K562 (cell line): ENCODE measurements around the gene NRCAM. TPM values are rescaled to one million over a fixed set of nuclear protein-coding genes. Genes with fewer than 3 reads are reported as not detected.

ENCODE experiments used
- ARID1B ChIP-seq: fragments of 450-650 bp; IDR thresholded peaks from 2 replicates; pipeline ENCODE4 v1.6.1; 2016; ENCODE audit warnings: antibody characterized with exemption, mild to moderate bottlenecking, inconsistent platforms
- ARNT ChIP-seq, 2 experiments: fragments of 450-650 bp; IDR thresholded peaks; 2 replicates each; pipeline ENCODE4 v1.6.1; 2016; ENCODE audit warnings: mild to moderate bottlenecking in 1 of 2
- BCLAF1 ChIP-seq, 2 experiments: fragments of 450-650 bp in 1 of 2; IDR thresholded peaks; 2 replicates each; pipeline ENCODE4 v1.6.1; 2011 to 2017; ENCODE audit warnings: low read depth in 2 of 2, antibody characterized with exemption in 1 of 2, borderline replicate concordance in 1 of 2, low read length in 1 of 2, mild to moderate bottlenecking in 1 of 2, mixed read lengths in 1 of 2; ENCODE audit not compliant: control insufficient read depth in 1 of 2
- BCOR ChIP-seq: fragments of 450-650 bp; IDR thresholded peaks from 2 replicates; pipeline ENCODE4 v1.6.1; 2016
- CBFA2T2 ChIP-seq: fragments of 450-650 bp; conservative IDR thresholded peaks from 2 replicates; pipeline ENCODE4 v1.6.1; 2017; ENCODE audit warnings: mild to moderate bottlenecking
- CBFA2T3 ChIP-seq: fragments of 450-650 bp; IDR thresholded peaks from 2 replicates; pipeline ENCODE4 v1.6.1; 2017
- CREM ChIP-seq: IDR thresholded peaks from 2 replicates; pipeline ENCODE4 v1.6.1; 2014; ENCODE audit warnings: antibody characterized with exemption, low read depth
- FOSL1 ChIP-seq: fragments of 200-800 bp; sonication (Bioruptor generic); conservative IDR thresholded peaks from 2 replicates; pipeline ENCODE4 v1.6.1; 2016; ENCODE audit warnings: missing genetic modification characterization, missing compliant biosample characterization
- FOXJ3 ChIP-seq: sonication (generic); formaldehyde crosslinking; IDR thresholded peaks from 2 replicates; pipeline ENCODE4 v1.4.0; 2020; ENCODE audit warnings: mild to moderate bottlenecking, missing genetic modification reagents
- GTF2E2 ChIP-seq: fragments of 200-800 bp; sonication (Bioruptor generic); IDR thresholded peaks from 2 replicates; pipeline ENCODE4 v1.6.1; 2016; ENCODE audit warnings: missing genetic modification characterization, missing compliant biosample characterization
- HDAC1 ChIP-seq, 2 experiments: fragments of 450-650 bp; IDR thresholded peaks; 2 replicates each; pipeline ENCODE4 v1.6.1; 2016 to 2017; ENCODE audit warnings: inconsistent platforms in 1 of 2, mild to moderate bottlenecking in 1 of 2, moderate library complexity in 1 of 2
- HDAC8 ChIP-seq: fragments of 450-650 bp; IDR thresholded peaks from 2 replicates; pipeline ENCODE4 v1.6.1; 2016; ENCODE audit warnings: mild to moderate bottlenecking, missing genetic modification characterization, moderate library complexity, missing compliant biosample characterization
- KDM1A ChIP-seq, 2 experiments: fragments of 450-650 bp; IDR thresholded peaks; 2 replicates each; pipeline ENCODE4 v1.6.1; 2016; ENCODE audit warnings: mild to moderate bottlenecking in 2 of 2
- KLF16 ChIP-seq: IDR thresholded peaks from 2 replicates; pipeline ENCODE4 v1.6.1; 2016; ENCODE audit warnings: antibody characterized with exemption
- MAFG ChIP-seq: fragments of 450-650 bp; conservative IDR thresholded peaks from 2 replicates; pipeline ENCODE4 v1.6.1; 2016; ENCODE audit warnings: missing genetic modification characterization, missing compliant biosample characterization
- MTA2 ChIP-seq: fragments of 450-650 bp; IDR thresholded peaks from 2 replicates; pipeline ENCODE4 v1.6.1; 2016; ENCODE audit warnings: low read depth
- PHB2 ChIP-seq: fragments of 450-650 bp; IDR thresholded peaks from 2 replicates; pipeline ENCODE4 v1.6.1; 2017; ENCODE audit warnings: low read depth
- POLR2AphosphoS5 ChIP-seq: IDR thresholded peaks from 2 replicates; pipeline ENCODE4 v1.6.1; 2011; ENCODE audit warnings: mild to moderate bottlenecking, low read depth, low read length, moderate library complexity; ENCODE audit not compliant: control insufficient read depth, insufficient read depth
- SLC30A9 ChIP-seq: fragments of 250-450 bp; sonication (Bioruptor Pico); IDR thresholded peaks from 2 replicates; pipeline ENCODE4 v1.8.0; 2022; ENCODE audit warnings: mild to moderate bottlenecking, moderate library complexity
- SMARCC2 ChIP-seq: fragments of 450-650 bp; IDR thresholded peaks from 2 replicates; pipeline ENCODE4 v1.6.1; 2017; ENCODE audit warnings: antibody characterized with exemption, moderate library complexity, mild to moderate bottlenecking, low read depth
- SOX6 ChIP-seq: fragments of 450-650 bp; IDR thresholded peaks from 2 replicates; pipeline ENCODE4 v1.6.1; 2014; ENCODE audit warnings: mild to moderate bottlenecking
- TRIM24 ChIP-seq, 2 experiments: fragments of 450-650 bp; IDR thresholded peaks; 2 replicates each; pipeline ENCODE4 v1.6.1; 2016
- USF2 ChIP-seq: sonication (generic); formaldehyde crosslinking; IDR thresholded peaks from 2 replicates; pipeline ENCODE4 v1.5.0; 2020; ENCODE audit warnings: missing genetic modification reagents
- ZNF140 ChIP-seq: fragments of 250-450 bp; sonication (Bioruptor Pico); IDR thresholded peaks from 2 replicates; pipeline ENCODE4 v1.8.0; 2021; ENCODE audit warnings: moderate library complexity, mild to moderate bottlenecking, inconsistent platforms
- ZNF174 ChIP-seq: fragments of 250-450 bp; sonication (Bioruptor Pico); IDR thresholded peaks from 2 replicates; pipeline ENCODE4 v1.4.0; 2020; ENCODE audit warnings: mild to moderate bottlenecking
- ZNF212 ChIP-seq: fragments of 450-650 bp; formaldehyde crosslinking; IDR thresholded peaks from 2 replicates; pipeline ENCODE4 v1.4.0; 2020; ENCODE audit warnings: mild to moderate bottlenecking
- ZNF436 ChIP-seq: fragments of 250-450, 450-650 bp; sonication (Bioruptor Pico); formaldehyde crosslinking; IDR thresholded peaks from 2 replicates; pipeline ENCODE4 v1.7.0; 2020; ENCODE audit warnings: mild to moderate bottlenecking
- ZNF444 ChIP-seq: fragments of 250-450 bp; sonication (Bioruptor Pico); IDR thresholded peaks from 2 replicates; pipeline ENCODE4 v1.4.0; 2020; ENCODE audit warnings: mild to moderate bottlenecking, moderate library complexity
- ZNF830 ChIP-seq: fragments of 250-450 bp; sonication (Bioruptor Pico); IDR thresholded peaks from 2 replicates; pipeline ENCODE4 v1.5.0; 2021; ENCODE audit warnings: mild to moderate bottlenecking
- ZZZ3 ChIP-seq: fragments of 450-650 bp; IDR thresholded peaks from 2 replicates; pipeline ENCODE4 v1.6.1; 2016; ENCODE audit warnings: antibody characterized with exemption, mild to moderate bottlenecking, moderate library complexity
- polyA plus RNA-seq, 8 experiments: library from polyadenylated mRNA; depleted of rRNA in 4 of 8; stranded (reverse) in 5 of 8; unstranded in 3 of 8; fragments of >200 nt; fragmentation: Nextera tagmentation in 2 of 8; fragmentation: Illumina TruSeq in 1 of 8; extraction: Ambion mirVana in 2 of 8; extraction: Trizol in 1 of 8; gene quantifications; 2 replicates each; pipeline versions ENCODE4 v1.2.1 to v1.2.3, GENCODE V29; 2011 to 2014; ENCODE audit warnings: inconsistent platforms in 1 of 8, missing spikeins in 1 of 8
- total RNA-seq, 7 experiments: library from RNA; depleted of rRNA in 6 of 7; stranded (reverse); fragments of >200 nt in 6 of 7; fragmentation: Illumina TruSeq in 2 of 7; extraction: Trizol in 2 of 7; gene quantifications; 2 replicates each; pipeline versions ENCODE4 v1.2.1 to v1.2.3, GENCODE V29; 2011 to 2021; ENCODE audit warnings: low replicate concordance in 1 of 7
- TF ChIP-seq, protein P1 (sequence below): sonication (generic); IDR thresholded peaks from 2 replicates; pipeline ENCODE4 v1.6.1; 2016

Gene NRCAM
- total and polyA plus RNA-seq, 9 of the 15 experiments (the other 6 are each of a cell fraction or from before 2014, with no cell fraction given): 0.03 to 0.54 (median 0.12) TPM; not detected in 1

DNA sequence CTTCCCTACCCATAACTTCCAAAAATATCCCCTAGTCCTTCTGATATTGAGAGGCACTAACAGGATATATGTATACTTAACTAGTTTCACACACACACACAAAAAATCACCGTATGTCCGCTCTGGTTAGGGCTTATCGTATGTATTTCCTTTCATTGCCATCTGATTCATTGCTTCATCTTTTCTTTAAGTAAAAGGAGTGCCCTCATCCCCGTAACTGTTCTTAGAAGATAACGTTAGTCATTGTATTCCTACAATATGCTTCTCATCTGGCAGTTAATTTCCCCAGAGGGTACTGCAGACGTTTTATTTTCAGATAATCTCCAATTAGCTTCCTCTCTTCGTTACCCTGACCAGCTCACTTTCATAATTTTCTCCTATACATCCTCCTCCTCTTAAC, 37.3 kb downstream of the NRCAM start (continued):
- TF ChIP-seq BCLAF1 (IDR thresholded peaks at IDR 0.05; ENCODE audit: borderline replicate concordance in 1 of 2, control insufficient read depth in 1 of 2, low read depth in 2 of 2, low read length in 1 of 2): no peak
- no peak for TF ChIP-seq GTF2E2 (tag)
- TF ChIP-seq HDAC8 (tag): no peak
- no peak for TF ChIP-seq FOXJ3
- TF ChIP-seq ARID1B: peak; percentile 90
- TF ChIP-seq POLR2AphosphoS5: no peak
- peak; percentile 51; the same call in 1 of the 2 replicates for TF ChIP-seq BCOR
- no peak for TF ChIP-seq ZNF212 (CRISPR knock-in tag)
- TF ChIP-seq ZNF436 (CRISPR knock-in tag): no peak
- no peak for TF ChIP-seq USF2 (CRISPR knock-in tag)
- no peak for TF ChIP-seq CREM
- no peak for TF ChIP-seq ZNF444 (CRISPR knock-in tag)
- peak in 1 of 2 experiments; percentile 77; a peak in 2 of 4 replicates for TF ChIP-seq HDAC1 (IDR thresholded peaks at IDR 0.05)
- no peak for TF ChIP-seq MAFG
- no peak for TF ChIP-seq SMARCC2
- TF ChIP-seq, protein P1, sequence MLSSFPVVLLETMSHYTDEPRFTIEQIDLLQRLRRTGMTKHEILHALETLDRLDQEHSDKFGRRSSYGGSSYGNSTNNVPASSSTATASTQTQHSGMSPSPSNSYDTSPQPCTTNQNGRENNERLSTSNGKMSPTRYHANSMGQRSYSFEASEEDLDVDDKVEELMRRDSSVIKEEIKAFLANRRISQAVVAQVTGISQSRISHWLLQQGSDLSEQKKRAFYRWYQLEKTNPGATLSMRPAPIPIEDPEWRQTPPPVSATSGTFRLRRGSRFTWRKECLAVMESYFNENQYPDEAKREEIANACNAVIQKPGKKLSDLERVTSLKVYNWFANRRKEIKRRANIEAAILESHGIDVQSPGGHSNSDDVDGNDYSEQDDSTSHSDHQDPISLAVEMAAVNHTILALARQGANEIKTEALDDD: peak; percentile 95
- TF ChIP-seq ZZZ3: no peak
- peak; percentile 78 for TF ChIP-seq FOSL1 (tag)
- TF ChIP-seq SLC30A9: no peak
- TF ChIP-seq ZNF140 (CRISPR knock-in tag): no peak
- peak; percentile 22; the same call in 1 of the 2 replicates for TF ChIP-seq MTA2
- TF ChIP-seq CBFA2T2: peak; percentile 84
- TF ChIP-seq KLF16: peak; percentile 77
- TF ChIP-seq ZNF830 (CRISPR knock-in tag): no peak
- TF ChIP-seq ARNT (IDR thresholded peaks at IDR 0.05): 0 out of 4 replicates have a peak, but pooled peaks of 1 of the 2 experiments have one; percentile 48
- TF ChIP-seq CBFA2T3: peak; percentile 93
- TF ChIP-seq PHB2: peak; percentile 34; the same call in 1 of the 2 replicates
- peak; percentile 92 for TF ChIP-seq SOX6
- peak; percentile 94 for TF ChIP-seq KDM1A (IDR thresholded peaks at IDR 0.05)
- TF ChIP-seq ZNF174 (CRISPR knock-in tag): no peak
- peak; percentile 82 to 85 for TF ChIP-seq TRIM24 (IDR thresholded peaks at IDR 0.05)
